ENCODE data around the gene BCAS3.

The BCAS3 gene

GRCh38 chr17:61384692-61385576, 707.3 kb downstream of the BCAS3 start:
- peak in 2 of 10 donors; percentile 4 to 39 for DNase-seq
- intact Hi-C loops (cut with DNase I): no loop called here

GRCh38 chr17:61385577-61386236, 708.1 kb downstream of the BCAS3 start:
- DNase-seq: peak in 3 of 10 donors; percentile 16 to 84 (median 68)
- intact Hi-C loops (cut with DNase I): no loop called here

- intact Hi-C loops (cut with DNase I): no loop called here
Measured at GRCh38 chr17:61386251-61386650, 708.6 kb downstream of the BCAS3 start.

GRCh38 chr17:61387011-61387410, 709.4 kb downstream of the BCAS3 start:
- intact Hi-C loops (cut with DNase I): no loop called here
- peak in 4 of 10 donors; percentile 4 to 79 (median 46) for DNase-seq

More at GRCh38 chr17:61386251-61386650, 708.6 kb downstream of the BCAS3 start:
- peak in 2 of 10 donors; percentile 15 to 35 for DNase-seq

- intact Hi-C loops (cut with DNase I): no loop called here
- DNase-seq: peak in 3 of 10 donors; percentile 45 to 64 (median 48)
Measured at GRCh38 chr17:61387511-61388305, 710.1 kb downstream of the BCAS3 start.

GRCh38 chr17:61388561-61389356, 711.1 kb downstream of the BCAS3 start:
- intact Hi-C loops (cut with DNase I): no loop called here
- peak in 3 of 10 donors; percentile 39 to 66 (median 57) for DNase-seq

- intact Hi-C loops (cut with DNase I): loop anchor here (5.0 kb wide), 2 partner anchors 388 to 668 kb away; no protein-coding TSS in a partner anchor
- peak in 7 of 10 donors; percentile 30 to 90 (median 63) for DNase-seq
Measured at GRCh38 chr17:61389670-61390478, 712.2 kb downstream of the BCAS3 start.

- intact Hi-C loops (cut with DNase I): loop anchor here (5.0 kb wide), 2 partner anchors 388 to 668 kb away; no protein-coding TSS in a partner anchor
- DNase-seq: peak in 1 of 10 donors; percentile 68
Measured at GRCh38 chr17:61390479-61390791, 712.8 kb downstream of the BCAS3 start.

- DNase-seq: peak in 2 of 10 donors; percentile 70 to 73
- intact Hi-C loops (cut with DNase I): loop anchor here (5.0 kb wide), 2 partner anchors 389 to 669 kb away; no protein-coding TSS in a partner anchor
Measured at GRCh38 chr17:61391595-61392291, 714.1 kb downstream of the BCAS3 start.

GRCh38 chr17:61392679-61393078, 715.0 kb downstream of the BCAS3 start:
- intact Hi-C loops (cut with DNase I): loop anchor here (5.0 kb wide), 2 partner anchors 390 to 670 kb away; no protein-coding TSS in a partner anchor
- no peak for DNase-seq

- intact Hi-C loops (cut with DNase I): loop anchor here (5.0 kb wide), 2 partner anchors 391 to 671 kb away; no protein-coding TSS in a partner anchor
- DNase-seq: peak in 2 of 10 donors; percentile 64 to 70
Measured at GRCh38 chr17:61393550-61393903, 715.9 kb downstream of the BCAS3 start.

- intact Hi-C loops (cut with DNase I): loop anchor here (5.0 kb wide), 2 partner anchors 392 to 672 kb away; no protein-coding TSS in a partner anchor
- peak in 2 of 10 donors; percentile 66 to 70 for DNase-seq
Measured at GRCh38 chr17:61393904-61394629, 716.4 kb downstream of the BCAS3 start.

- intact Hi-C loops (cut with DNase I): loop anchor here (5.0 kb wide), 2 partner anchors 393 to 673 kb away; no protein-coding TSS in a partner anchor
- DNase-seq: peak in 3 of 10 donors; percentile 63 to 74 (median 70)
Measured at GRCh38 chr17:61394630-61395408, 717.2 kb downstream of the BCAS3 start.

- intact Hi-C loops (cut with DNase I): no loop called here
- DNase-seq: peak in 2 of 10 donors; percentile 69 to 77
Measured at GRCh38 chr17:61395409-61395982, 717.8 kb downstream of the BCAS3 start.

GRCh38 chr17:61395983-61396585, 718.4 kb downstream of the BCAS3 start:
- intact Hi-C loops (cut with DNase I): no loop called here
- DNase-seq: peak in 2 of 10 donors; percentile 32 to 63
